ENCODE data around the gene OR6C76.
A peak's percentile ranks its signal among the peaks of the same experiment; 100 is the strongest.
"Not testable (repeated sequence)": the region's sequence is repeated elsewhere in the genome, so short reads cannot be mapped to it uniquely, and the experiment has no call there.

OR6C76 gene
- 0 reads per million in 9 experiments for total RNA-seq

GRCh38 chr12:55425954-55426353 is at the start of gene OR6C76:
Gene OR6C76 (plus strand): TSS chr12:55426254. CDS start chr12:55426254, 0 bp downstream.
- no peaks in the 10 kb centered on the region for H3K36me3 Mint-ChIP-seq (ENCODE audit: insufficient read depth)

GRCh38 chr12:55385891-55386290 is 40.2 kb upstream of the OR6C76 start:
- no peaks in the 10 kb centered on the region for H3K4me1 Mint-ChIP-seq (ENCODE audit: low read depth in 2 of 2)
- H3K9me3 Mint-ChIP-seq = no peaks in the 10 kb centered on the region
- no peak overlapping the region for H3K27ac Mint-ChIP-seq
- no peak overlapping the region for H3K4me3 Mint-ChIP-seq
- DNase-seq = no peak
- peaks cover 22 to 34% of the 10 kb centered on the region in 2 donors for H3K27me3 Mint-ChIP-seq
- no peaks in the 10 kb centered on the region for H3K36me3 Mint-ChIP-seq (ENCODE audit: insufficient read depth)
- no peak for ATAC-seq (replicated peaks)

More at GRCh38 chr12:55425954-55426353, at the start of gene OR6C76:
- peaks cover 25 to 40% of the 10 kb centered on the region in 2 donors for H3K27me3 Mint-ChIP-seq
- DNase-seq (no peak), ATAC-seq (replicated peaks) (no peak)
- H3K27ac Mint-ChIP-seq = no peak within 1 kb of the TSS
- H3K4me3 Mint-ChIP-seq = no peak within 1 kb of the TSS
- H3K9me3 Mint-ChIP-seq = no peaks in the 10 kb centered on the region
- H3K4me1 Mint-ChIP-seq (ENCODE audit: low read depth in 2 of 2) = no peaks in the 10 kb centered on the region

GRCh38 chr12:55392032-55392795 is 33.8 kb upstream of the OR6C76 start:
- Mint-ChIP-seq H3K27ac (no peak overlapping the region), H3K4me3 (no peak overlapping the region), H3K4me1 (ENCODE audit: low read depth in 2 of 2) (no peaks in the 10 kb centered on the region), H3K27me3 (peaks cover 24 to 28% of the 10 kb centered on the region in 2 donors), H3K36me3 (ENCODE audit: insufficient read depth) (no peaks in the 10 kb centered on the region), H3K9me3 (no peaks in the 10 kb centered on the region)
- no peak for ATAC-seq (replicated peaks)
- no peak for DNase-seq

GRCh38 chr12:55396326-55396725 is 29.7 kb upstream of the OR6C76 start:
- Mint-ChIP-seq H3K9me3 (no peaks in the 10 kb centered on the region), H3K36me3 (ENCODE audit: insufficient read depth) (peaks cover 3% of the 10 kb centered on the region), H3K4me1 (ENCODE audit: low read depth in 2 of 2) (no peaks in the 10 kb centered on the region), H3K27me3 (peaks cover 35 to 36% of the 10 kb centered on the region in 2 donors), H3K4me3 (no peak overlapping the region), H3K27ac (no peak overlapping the region)
- ATAC-seq (replicated peaks) = no peak
- no peak for DNase-seq

GRCh38 chr12:55400229-55400628 is 25.8 kb upstream of the OR6C76 start, which contains the start of gene OR6C65:
Gene OR6C65 (plus strand): TSS chr12:55400529. CDS start chr12:55400529, 0 bp downstream.
- no peak within 1 kb of the TSS for H3K4me3 Mint-ChIP-seq
- H3K27ac Mint-ChIP-seq = no peak within 1 kb of the TSS
- ATAC-seq (replicated peaks) = no peak
- H3K27me3 Mint-ChIP-seq = peaks cover 22 to 42% of the 10 kb centered on the region in 2 donors
- H3K4me1 Mint-ChIP-seq (ENCODE audit: low read depth in 2 of 2) = no peaks in the 10 kb centered on the region
- H3K9me3 Mint-ChIP-seq = no peaks in the 10 kb centered on the region
- H3K36me3 Mint-ChIP-seq (ENCODE audit: insufficient read depth) = peaks cover 3% of the 10 kb centered on the region
- DNase-seq = no peak

GRCh38 chr12:55407866-55408265 is 18.2 kb upstream of the OR6C76 start:
- H3K4me1 Mint-ChIP-seq (ENCODE audit: low read depth in 2 of 2) = no peaks in the 10 kb centered on the region
- H3K9me3 Mint-ChIP-seq = no peaks in the 10 kb centered on the region
- H3K36me3 Mint-ChIP-seq (ENCODE audit: insufficient read depth) = no peaks in the 10 kb centered on the region
- no peak overlapping the region for H3K4me3 Mint-ChIP-seq
- H3K27ac Mint-ChIP-seq = no peak overlapping the region
- ATAC-seq (replicated peaks) = no peak
- H3K27me3 Mint-ChIP-seq = peaks cover 9 to 28% of the 10 kb centered on the region in 2 donors
- DNase-seq = no peak

- ATAC-seq (replicated peaks); H3K36me3 Mint-ChIP-seq (ENCODE audit: insufficient read depth); H3K4me3 Mint-ChIP-seq; H3K9me3 Mint-ChIP-seq; H3K4me1 Mint-ChIP-seq (ENCODE audit: low read depth in 2 of 2); DNase-seq; H3K27ac Mint-ChIP-seq: not testable (repeated sequence)
- peaks cover 3 to 36% of the 10 kb centered on the region in 2 donors for H3K27me3 Mint-ChIP-seq
Measured at GRCh38 chr12:55409133-55409532, 16.9 kb upstream of the OR6C76 start.

GRCh38 chr12:55412138-55412537 is 13.9 kb upstream of the OR6C76 start:
- not testable (repeated sequence) for ATAC-seq (replicated peaks); H3K27ac Mint-ChIP-seq; DNase-seq; H3K4me1 Mint-ChIP-seq (ENCODE audit: low read depth in 2 of 2); H3K4me3 Mint-ChIP-seq; H3K36me3 Mint-ChIP-seq (ENCODE audit: insufficient read depth); H3K9me3 Mint-ChIP-seq
- H3K27me3 Mint-ChIP-seq = peaks cover 26 to 61% of the 10 kb centered on the region in 2 donors

GRCh38 chr12:55413498-55414388 is 12.3 kb upstream of the OR6C76 start:
- not testable (repeated sequence) for H3K36me3 Mint-ChIP-seq (ENCODE audit: insufficient read depth); DNase-seq; H3K4me3 Mint-ChIP-seq

GRCh38 chr12:55414396-55414823 is 11.6 kb upstream of the OR6C76 start:
- H3K9me3 Mint-ChIP-seq; H3K4me1 Mint-ChIP-seq (ENCODE audit: low read depth in 2 of 2); H3K4me3 Mint-ChIP-seq; H3K27ac Mint-ChIP-seq; ATAC-seq (replicated peaks); H3K36me3 Mint-ChIP-seq (ENCODE audit: insufficient read depth); DNase-seq: not testable (repeated sequence)
- peaks cover 48 to 67% of the 10 kb centered on the region in 2 donors for H3K27me3 Mint-ChIP-seq

More at GRCh38 chr12:55413498-55414388, 12.3 kb upstream of the OR6C76 start:
- not testable (repeated sequence) for H3K27ac Mint-ChIP-seq; H3K9me3 Mint-ChIP-seq; ATAC-seq (replicated peaks); H3K4me1 Mint-ChIP-seq (ENCODE audit: low read depth in 2 of 2)
- H3K27me3 Mint-ChIP-seq = peaks cover 41 to 67% of the 10 kb centered on the region in 2 donors

- peak; percentile 96 for ATAC-seq (replicated peaks)
- not testable (repeated sequence) for DNase-seq; H3K36me3 Mint-ChIP-seq (ENCODE audit: insufficient read depth); H3K4me1 Mint-ChIP-seq (ENCODE audit: low read depth in 2 of 2); H3K27ac Mint-ChIP-seq; H3K9me3 Mint-ChIP-seq
- Mint-ChIP-seq H3K27me3 (peaks cover 50 to 71% of the 10 kb centered on the region in 2 donors), H3K4me3 (peak overlapping the region in 1 of 2 donors; percentile 52)
Measured at GRCh38 chr12:55414889-55415288, 11.2 kb upstream of the OR6C76 start.

- ATAC-seq (replicated peaks) = no peak
- H3K9me3 Mint-ChIP-seq = no peaks in the 10 kb centered on the region
- H3K27me3 Mint-ChIP-seq = peaks cover 50 to 75% of the 10 kb centered on the region in 2 donors
- no peak for DNase-seq
- H3K4me1 Mint-ChIP-seq (ENCODE audit: low read depth in 2 of 2) = peaks cover 4 to 6% of the 10 kb centered on the region in 2 donors
- H3K27ac Mint-ChIP-seq = no peak overlapping the region
- H3K36me3 Mint-ChIP-seq (ENCODE audit: insufficient read depth) = no peaks in the 10 kb centered on the region
- H3K4me3 Mint-ChIP-seq = no peak overlapping the region
Measured at GRCh38 chr12:55416961-55417360, 9.1 kb upstream of the OR6C76 start.

- ATAC-seq (replicated peaks) (no peak), DNase-seq (no peak)
- Mint-ChIP-seq H3K9me3 (no peaks in the 10 kb centered on the region), H3K4me1 (ENCODE audit: low read depth in 2 of 2) (peaks cover 2 to 3% of the 10 kb centered on the region in 2 donors), H3K27me3 (peaks cover 52 to 60% of the 10 kb centered on the region in 2 donors), H3K27ac (no peak overlapping the region), H3K4me3 (no peak overlapping the region), H3K36me3 (ENCODE audit: insufficient read depth) (no peaks in the 10 kb centered on the region)
Measured at GRCh38 chr12:55420307-55420962, 5.6 kb upstream of the OR6C76 start.

Data from effector memory CD8-positive, alpha-beta T cell (primary cell).